CD4-positive, alpha-beta T cell treated with Interleukin-21 for 1 hour (primary cell): ENCODE results near the gene GJB3.

ENCODE experiments used
- DNase-seq: peaks from one replicate; pipeline ENCODE4 v3.0.0-alpha.2; 2020

The GJB3 gene

DNA sequence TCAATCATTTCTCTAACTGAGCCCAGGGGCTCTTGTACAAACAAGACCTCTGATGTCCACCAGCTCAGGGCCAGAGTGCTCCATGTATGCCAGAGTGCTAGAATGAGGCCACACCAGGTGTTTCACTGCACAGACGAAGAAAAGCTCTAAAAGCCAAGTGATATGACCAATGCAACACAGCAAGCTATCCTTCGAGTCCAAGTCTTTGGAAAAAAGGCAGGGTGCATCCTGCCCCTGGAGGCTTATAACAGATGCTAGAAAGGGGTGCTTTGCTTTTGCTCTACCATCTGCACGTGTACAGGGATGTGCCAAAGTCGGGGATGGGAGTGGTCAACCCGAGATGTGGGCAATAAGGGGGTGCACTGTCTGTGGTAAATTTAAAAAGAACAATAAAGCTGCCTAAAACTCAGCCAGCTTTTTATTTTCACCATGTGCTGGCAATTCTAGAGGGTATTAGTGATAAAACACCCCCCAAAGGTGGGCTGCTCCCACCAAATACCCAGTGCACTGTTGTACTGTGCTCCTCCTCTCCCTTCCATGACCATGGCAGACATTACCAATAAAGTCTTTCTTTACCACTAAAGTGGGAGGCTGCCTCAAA lies 46.4 kb downstream of the GJB3 start:
- no peak for DNase-seq

DNA sequence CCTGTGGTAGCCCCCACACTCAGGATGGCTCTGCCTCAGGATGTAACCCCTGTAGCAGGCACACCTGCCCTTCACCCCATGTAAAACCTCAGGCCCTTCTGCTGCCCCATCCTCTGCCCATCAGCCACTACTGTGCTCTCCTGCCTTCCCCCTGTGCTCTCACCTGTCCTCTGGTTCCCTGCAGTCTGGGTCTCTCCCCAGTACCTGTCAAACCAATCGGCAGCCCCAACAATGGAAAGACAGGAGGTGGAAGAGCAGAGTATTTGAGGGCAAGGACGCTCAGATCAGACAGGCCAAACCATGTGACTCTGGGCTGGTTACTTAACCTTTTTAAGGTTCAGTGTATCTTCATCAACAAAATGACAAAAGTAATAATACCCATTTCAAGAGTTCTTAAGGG lies 47.6 kb downstream of the GJB3 start:
- no peak for DNase-seq

DNA sequence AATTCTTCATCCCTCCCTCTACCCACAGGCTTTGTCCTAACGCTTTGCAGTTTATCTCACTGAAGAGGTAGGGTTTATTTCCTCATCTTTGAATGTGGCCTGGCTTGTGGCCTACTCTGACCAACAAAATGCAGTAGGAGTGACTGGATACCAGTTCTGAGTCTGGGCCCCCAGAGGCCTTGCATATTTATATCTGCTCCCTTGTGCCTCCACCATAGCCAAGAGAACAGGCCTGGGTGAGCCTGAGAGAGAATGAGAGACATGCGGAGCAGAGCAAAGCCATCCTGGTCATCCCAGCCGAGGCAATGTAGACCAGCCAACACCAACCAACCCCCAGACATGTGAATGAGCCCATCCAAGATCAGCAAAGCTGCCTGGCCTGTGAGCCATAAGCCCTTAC lies 48.2 kb downstream of the GJB3 start:
- DNase-seq, result no peak

DNA sequence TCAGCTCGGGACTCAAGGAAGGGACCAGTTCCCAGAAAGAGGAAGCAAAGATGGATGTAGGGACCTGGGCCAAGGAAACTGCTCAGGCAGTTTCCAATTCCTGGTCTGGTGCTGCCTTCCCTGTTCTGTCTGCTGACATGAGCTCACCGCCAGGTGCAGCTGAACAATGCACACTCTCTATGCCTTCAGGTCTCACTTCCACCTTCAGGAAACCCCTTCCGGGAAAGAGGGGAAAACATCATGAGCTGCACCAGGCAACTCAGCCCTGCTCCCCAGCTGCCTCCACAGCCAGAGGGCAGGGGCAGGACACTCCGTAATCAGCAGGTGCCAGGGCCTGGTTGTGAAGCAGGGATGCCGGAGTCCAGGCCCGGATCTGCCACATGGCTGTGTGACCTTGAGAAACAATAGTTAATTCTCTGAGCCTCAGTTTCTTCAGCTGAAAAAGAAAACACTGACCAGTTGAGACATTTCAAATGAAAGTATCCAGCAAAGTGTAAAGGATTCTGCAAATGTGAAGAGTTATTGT lies 50.8 kb downstream of the GJB3 start:
- no peak for DNase-seq

DNA sequence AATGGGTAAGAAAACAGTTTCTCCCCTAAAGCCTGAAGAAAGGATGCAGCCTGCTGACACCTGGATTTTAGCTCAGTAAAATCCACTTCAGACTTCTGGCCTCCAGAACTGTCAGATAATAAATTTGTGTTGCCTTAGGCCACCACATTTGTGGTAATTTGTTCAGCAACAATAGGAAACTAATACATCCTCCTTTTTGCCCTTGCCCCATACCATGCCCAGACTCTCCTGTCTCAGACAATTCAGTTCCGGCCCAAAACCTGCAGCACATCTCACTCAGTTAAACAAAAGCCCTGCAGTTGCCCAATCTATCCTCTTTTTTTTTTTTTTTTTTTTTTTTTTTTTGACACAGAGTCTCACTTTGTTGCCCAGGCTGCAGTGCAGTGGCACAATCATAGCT lies 52.7 kb downstream of the GJB3 start:
- DNase-seq, result no peak
